GM18870 (cell line): ENCODE results near the gene ELOVL6.
"Not testable (repeated sequence)": the region's sequence is repeated elsewhere in the genome, so short reads cannot be mapped to it uniquely, and the experiment has no call there.

ENCODE experiments used
- ATAC-seq: cut with Tn5 transposase; IDR thresholded peaks from one replicate; pipeline ENCODE4 v1.9.1; 2021; ENCODE audit warnings: moderate library complexity; ENCODE audit not compliant: unreplicated experiment

The ELOVL6 gene

DNA sequence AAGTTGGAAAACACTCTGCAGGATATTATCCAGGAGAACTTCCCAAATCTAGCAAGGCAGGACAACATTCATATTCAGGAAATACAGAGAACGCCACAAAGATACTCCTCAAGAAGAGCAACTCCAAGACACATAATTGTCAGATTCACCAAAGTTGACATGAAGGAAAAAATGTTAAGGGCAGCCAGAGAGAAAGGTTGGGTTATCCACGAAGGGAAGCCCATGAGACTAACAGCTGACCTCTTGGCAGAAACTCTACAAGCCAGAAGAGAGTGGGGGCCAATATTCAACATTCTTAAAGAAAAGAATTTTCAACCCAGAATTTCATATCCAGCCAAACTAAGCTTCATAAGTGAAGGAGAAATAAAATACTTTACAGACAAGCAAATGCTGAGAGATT is 120.3 kb downstream of the ELOVL6 start:
- not testable (repeated sequence) for ATAC-seq

DNA sequence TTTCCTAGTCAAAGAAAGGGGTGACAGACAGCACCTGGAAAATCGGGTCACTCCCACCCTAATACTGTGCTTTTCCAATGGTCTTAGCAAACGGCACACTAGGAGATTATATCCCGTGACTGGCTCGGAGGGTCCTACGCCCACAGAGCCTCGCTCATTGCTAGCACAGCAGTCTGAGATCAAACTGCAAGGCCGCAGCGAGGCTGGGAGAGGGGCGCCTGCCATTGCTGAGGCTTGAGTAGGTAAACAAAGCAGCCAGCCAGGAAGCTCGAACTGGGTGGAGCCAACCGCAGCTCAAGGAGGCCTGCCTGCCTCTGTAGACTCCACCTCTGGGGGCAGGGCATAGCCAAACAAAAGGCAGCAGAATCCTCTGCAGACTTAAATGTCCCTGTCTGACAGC is 121.6 kb downstream of the ELOVL6 start:
- not testable (repeated sequence) for ATAC-seq

DNA sequence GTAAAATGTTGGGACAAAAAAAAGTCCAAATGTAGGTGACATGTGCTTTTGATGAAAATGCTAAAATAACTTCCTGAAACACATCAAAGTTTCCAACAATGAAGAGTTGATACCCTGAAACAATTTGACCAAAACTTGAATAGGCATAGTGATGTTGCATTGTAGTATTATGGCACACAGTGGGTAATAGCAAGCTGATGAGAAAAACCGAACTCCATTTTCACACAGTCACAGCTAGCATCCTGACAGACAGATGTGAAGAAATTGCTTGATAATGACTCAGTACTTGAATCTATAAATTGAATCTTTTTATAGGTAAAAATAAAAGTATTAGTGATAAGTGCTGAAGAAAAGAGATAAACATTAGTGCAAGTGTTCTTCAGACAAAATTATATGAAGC is 122.5 kb downstream of the ELOVL6 start:
- no peak for ATAC-seq

DNA sequence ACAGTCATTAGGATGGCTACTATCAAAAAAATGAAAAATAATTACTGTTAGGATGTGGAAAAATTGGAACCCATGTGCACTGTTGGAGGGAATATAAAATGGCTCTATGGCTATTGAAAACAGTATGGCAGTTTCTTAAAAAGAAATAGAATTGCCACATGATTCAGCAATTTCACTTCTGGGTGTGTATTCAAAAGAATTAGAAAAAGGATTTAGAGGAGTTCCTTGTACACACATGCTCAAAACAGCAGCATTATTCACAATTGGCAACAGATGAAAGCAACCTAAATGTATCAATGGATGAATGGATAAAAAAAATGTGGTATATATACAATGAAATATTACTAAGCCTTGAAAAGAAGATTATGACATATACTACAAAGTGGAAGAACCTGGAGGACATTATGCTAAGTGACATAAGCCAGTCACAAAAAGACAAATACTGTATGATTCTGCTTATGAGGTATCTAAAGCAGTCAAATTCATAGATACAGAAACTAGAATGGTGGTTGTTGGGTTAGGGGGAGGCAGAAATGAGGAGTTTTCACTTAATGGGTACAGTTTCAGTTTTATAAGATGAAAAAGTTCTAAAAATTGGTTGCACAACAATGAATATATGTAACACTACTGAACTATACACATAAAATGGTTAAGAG is 123.2 kb downstream of the ELOVL6 start:
- peak; percentile 75 for ATAC-seq

DNA sequence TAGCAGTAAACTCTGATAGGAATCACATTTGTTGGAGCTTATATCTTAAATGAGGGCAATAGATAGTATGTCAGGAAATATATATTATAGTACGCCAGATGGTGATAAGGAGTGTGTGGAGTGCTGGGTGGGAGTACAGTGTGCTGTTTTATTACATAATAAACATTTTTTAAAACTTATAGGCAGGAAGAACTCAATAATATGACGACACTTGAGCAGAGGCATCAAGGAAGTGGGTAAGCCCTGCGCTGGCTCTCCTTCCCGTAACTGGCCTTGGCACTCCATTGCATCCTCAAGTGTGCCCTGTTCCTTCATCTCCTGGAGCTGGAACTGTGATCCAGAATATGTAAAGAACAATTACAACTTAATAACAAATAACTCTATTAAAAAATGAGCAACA is 123.8 kb downstream of the ELOVL6 start:
- ATAC-seq, result no peak

DNA sequence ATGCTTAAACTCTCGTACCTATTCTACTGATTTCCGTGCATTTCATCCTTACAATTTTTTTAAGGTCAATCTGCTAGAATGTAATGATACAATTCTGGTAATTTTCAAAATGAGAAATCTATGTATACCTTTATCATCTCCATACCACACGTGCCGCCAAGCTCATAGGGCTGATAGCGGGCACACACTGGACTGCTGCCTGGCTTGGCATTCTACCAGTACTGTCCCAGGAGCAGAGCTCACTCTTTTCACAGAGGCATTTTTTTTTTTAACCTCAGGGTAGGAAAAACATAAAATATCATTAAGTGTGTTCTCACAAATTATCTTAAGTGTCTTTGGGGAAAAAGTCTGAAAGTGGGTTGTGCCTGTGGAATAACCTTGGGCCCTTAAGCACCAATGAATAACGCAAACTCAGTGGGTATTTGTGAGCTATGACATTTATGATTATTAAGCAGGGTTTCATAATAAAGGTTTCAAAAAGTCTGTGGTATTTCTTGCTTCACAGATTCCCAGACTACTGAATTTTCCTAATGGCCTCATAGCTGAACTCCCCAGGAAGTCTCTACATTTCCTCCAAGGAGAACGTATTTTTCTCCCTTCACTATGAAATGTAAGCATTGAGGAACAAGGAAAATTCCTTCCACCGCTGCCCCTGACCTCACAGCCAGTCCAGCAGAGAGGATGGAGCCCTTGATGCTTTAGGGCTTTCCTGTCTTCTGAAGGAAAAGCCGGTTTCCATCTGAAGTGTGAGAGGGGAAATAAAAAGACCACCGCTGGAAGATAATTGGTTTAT is 125.2 kb downstream of the ELOVL6 start:
- ATAC-seq, result no peak

DNA sequence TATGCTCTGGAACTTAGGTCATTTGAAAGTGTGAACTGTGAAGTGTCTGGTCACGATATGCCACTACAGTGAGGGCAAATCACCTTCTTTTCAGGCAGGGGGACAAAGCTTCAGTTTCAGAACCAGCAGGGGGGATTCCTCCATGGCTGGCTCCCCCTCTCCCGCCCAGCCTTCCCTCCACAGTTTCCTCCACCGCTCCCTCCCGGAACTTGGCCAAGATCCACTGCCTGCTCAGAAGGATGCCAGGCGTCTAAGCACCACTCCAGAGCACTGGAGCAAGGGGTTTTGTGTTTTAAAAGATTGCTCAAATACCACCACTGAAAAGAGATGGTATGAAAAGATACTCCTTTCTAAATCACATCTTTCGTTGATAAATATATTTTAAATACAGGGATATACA is 126.9 kb downstream of the ELOVL6 start:
- no peak for ATAC-seq

DNA sequence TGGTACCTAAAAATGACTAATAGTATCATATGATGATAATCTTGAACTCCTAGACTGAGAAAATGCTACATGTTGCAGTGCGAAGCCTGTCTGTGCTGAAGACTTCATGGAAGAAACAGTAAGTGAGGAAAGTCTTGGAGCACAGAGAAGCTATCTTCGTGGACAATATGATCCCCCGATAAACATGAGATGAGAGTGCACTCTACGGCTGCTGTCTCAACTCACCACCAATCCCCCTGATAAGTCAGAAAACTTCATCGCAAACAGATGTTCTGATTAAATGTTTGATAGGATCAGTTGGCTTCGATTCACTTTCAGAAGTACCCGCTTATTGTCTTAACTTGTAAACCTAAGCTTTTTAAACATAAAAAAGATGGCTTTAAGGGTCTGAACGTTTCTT is 130.2 kb downstream of the ELOVL6 start:
- ATAC-seq, result no peak

DNA sequence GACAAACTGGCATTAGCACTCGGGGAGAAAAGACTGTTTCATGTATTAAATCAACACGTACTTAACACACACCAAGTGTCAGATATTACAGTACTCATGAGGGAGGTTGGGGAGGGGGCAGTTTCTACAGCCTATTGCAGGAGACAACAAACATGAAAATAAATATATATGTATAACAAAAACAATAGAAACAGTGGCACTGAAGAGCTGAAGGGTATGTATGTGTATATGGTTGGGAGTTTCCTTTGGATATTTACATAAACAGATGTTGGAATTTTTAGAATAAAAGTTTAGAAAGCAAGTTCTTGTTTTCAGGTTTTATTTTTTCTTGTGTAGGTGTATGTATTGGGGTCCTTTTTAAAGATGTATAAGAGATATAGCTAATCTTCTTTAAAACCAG is 133.5 kb downstream of the ELOVL6 start:
- no peak for ATAC-seq

DNA sequence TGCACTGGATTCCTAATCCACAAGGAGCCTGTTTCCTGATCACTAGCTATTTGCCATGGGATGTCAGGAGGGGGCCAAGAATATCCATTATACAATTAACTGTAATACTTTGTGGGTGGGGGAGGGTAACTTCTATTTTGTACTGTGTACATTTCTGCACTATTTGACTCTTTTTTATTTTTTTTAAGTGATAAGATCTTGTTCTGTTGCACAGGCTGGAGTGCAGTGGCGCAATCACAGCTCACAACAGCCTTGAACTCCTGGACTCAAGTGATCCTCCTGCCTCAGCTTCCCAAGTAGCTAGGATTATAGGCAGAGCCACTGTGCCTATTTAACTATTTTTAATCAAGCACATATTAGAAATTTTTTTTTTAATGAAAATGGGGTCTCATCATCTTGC is 134.1 kb downstream of the ELOVL6 start:
- no peak for ATAC-seq

DNA sequence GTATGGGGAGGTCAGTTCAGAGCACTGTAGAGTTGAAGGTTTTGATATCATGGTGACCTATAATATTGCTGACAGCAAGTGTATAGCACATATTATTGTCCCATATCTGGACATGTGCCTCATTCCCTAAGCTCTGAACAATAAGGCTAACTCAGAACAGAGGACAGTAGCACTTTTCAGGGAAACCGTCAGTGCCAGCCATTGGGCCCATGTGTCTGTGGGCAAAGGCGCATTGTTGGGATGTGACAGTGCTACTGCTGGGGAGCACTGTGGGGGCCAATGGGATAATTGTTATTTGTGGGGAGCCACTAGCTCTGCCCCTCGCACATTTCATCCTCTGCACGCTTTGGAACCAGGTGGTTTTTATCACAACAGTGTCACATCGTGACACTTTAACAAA is 136.2 kb downstream of the ELOVL6 start:
- ATAC-seq, result no peak

DNA sequence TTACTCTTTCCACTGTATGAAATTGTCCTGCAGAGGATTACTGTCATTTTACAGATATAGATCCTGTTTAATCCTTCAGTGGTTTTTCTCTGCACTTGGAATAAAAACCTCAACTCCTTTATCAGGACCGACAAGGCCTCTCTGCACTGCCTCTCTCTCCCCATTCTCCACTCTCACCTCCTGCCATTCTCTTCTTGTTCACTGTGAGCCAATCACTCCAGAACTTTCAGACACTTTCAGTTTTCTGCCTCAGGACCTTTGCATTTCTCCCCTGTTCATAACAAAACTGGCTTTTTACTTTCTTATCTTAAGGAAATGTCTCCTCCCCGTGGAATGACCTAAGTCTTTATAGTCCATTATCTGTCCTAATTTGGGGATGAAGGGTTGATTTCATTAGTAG is 137.3 kb downstream of the ELOVL6 start:
- ATAC-seq, result no peak

DNA sequence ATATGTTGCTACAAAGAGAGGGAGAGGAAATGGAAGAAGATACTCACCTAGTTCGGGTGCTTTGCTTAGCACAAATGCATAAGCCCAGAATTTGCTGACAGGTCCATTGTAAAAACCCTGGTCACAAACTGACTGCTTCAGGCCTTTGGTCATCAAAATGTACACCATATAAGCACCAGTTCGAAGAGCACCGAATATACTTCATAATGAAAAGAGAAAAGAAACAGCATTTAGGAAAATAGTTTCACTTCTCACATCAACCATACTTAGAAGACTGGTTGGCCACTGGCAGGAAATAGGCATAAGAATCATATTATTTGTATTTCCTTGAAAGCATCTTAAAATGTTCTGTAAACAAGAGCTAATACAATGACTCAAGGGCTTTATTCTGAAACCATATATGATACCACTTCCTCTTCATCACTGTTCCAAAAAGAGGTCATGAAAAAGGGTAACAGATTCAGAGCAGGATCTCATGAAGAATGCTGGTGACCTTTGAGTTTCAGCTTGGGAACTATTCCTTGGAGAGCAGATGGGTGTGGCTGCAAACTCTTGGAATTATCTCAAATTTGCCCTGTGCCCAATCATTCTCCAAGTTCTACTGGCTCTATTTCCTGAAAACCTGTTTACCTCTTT is 138.7 kb downstream of the ELOVL6 start:
- peak; percentile 83 for ATAC-seq

DNA sequence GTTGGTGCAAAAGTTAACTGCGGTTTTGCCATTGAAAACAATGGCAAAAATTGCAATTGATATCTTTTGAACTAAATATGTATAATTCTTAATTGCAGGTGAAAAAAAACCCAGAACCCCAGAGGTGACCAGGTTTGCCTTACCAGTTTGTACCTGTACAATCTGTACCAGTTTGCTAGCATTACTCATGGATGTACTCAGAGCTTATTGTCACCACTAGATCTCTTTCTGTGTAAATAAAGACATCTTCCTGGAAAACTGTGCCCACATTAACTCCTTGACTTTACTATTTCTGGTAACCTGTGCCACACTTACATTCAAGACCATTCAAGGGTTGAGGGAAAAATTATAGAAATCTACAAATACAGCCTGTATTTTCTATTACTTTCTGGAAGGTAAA is 139.7 kb downstream of the ELOVL6 start:
- no peak for ATAC-seq

DNA sequence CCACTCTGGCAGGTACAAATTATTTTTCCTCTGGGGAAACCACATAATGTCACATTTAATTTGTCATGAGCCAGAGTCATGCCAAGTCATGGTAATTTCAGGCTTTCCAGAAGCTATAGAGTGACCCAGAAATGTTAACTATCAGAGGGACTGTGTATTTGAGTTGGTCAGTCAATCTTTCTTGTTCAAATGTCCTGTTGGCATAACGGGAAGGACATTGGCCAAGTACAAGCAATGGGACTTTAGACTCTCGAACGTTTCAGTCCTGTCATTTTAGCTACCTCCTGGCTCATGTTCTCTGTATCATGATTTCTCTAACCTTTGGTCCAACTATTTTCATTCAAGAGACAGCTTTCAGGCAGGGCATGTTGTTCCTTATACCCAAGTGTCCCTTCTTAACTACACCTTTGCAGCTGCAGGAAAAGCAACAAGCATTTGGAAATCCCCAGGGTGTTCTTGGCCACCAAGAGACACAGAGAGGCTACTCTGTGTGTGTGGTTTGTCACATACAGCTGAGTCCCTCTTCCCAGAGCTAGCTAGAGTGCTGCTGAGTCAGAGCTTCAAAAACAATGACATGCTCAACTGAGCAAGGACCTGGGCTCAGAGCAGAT is 143.2 kb downstream of the ELOVL6 start:
- ATAC-seq, result peak; percentile 79

DNA sequence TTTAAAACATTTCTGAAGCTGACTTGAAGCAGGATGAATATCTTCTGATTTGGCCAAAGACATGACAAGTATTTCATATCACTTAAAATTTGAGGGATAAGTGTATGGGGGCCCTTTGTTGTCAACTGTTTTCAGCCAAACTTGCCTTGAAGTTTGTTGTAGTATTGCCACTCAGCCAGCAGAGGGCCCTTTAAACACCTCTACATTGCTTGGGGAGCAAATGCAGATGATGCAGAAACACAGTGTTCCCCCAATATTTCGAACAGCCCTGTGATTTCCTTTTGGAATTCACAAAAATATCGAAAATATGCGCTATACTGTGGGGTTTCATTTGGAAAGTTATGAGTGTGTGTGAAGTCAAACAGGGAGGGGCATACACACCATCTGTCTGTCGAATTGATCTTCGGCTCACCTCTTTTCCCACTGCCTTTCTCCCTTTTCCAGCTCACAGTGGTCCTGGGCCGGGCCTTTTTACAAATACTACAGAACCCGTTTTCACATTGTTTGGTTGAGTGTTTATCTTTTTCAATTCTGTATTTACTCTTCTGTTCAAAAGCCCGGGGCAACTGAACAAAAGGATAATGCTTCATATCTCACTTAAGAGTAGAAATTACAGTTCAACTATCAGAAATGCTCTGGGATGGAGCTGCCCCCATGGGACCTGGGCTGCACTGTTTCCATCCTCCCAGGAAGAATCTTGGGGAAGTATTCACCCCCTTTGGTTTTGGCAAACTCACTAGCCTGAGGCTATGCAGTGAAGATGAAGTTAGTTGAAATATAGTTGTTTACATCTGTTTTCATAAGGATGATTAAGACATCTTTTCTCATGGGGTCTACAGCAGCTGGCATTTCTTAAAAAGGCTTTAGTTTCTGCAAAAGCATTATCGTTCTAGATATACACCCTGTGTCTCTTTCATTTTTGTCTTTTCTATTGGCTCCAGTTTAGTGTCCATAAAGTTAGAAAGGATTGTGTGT is 148.2 kb downstream of the ELOVL6 start:
- no peak for ATAC-seq

DNA sequence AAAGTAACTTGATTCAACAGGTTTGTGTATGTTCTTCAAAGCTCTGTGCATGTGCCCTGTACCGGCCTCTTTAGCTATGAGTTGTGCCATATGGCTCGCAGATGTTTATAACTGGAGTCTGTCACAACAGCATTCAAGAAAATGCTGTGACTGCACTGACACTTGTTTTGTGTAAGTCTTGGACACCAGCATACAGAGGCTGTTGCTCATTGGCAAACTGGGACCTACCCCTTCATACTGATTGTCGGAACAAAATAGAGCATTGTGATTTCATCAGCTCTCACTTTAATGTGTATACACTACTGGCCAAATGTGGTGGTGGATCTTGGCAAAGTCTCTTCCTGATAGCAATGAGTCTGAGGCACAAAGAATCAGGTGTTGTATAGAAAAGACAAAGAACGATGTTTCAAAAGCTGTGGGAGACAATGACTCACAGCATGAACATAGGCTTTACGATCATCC is 151.8 kb downstream of the ELOVL6 start:
- no peak for ATAC-seq

DNA sequence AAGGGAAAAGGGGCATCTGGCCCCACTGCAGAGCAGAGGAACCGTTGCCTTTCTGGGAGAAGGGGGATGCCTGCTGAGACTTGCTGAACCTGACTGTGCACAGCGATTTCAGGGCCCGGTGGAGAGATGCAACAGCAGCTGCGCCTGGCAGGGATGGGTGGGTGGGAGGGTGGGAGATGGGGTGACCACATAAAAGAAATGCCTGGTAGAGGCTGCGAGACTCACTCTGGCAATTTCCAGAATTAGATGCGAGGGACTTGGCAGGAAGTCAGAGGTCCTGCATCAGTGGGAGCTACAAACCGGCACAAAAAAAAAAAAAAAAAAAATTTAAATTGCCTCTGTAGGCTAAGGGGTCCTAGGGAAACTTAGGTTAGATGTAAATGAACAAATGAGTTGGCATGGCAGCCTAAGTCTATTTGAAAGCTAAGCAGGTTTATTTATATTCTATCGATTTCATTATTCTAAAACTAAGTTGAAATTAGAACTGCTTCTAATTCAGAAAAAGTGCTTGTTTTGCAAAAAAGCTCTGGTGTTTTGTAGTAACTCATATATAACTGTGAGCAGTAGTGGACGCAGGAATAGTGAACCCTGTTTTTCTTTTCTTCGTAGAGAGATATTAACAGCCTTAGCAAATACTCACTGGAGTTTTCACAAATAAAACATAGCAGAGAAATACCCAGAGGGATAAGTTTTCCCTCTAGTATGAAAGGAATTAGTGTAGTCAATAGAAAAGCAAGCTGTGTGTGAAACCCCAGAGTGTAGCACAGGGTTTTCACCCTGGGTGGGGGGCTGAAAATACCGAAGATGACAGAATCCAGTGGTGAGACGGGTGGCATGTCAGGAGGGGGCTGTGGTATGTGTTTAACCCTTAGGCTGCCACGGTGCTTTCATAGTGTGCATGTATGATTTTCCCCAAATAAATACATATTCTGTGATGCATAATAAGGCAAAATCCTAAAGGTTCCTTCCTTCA is 155.6 kb downstream of the ELOVL6 start:
- no peak for ATAC-seq

DNA sequence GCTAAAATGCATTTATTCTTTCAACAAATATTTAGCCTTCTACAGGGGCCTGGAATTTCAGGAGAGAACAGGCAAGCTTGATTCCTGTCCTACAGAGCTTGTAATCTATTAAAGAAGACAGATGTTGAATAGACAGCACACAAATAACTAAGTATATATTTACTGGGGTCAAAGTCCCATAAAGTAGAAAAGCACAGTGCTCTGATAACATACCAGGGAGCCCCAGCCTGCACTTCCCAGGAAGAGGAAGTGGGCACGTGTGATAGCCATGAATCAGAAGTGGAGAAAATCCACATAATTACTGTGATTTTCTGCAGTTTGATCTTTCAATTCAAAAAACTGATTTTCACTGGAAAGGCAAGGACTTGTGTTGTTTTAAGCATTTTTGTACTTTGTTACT is 156.7 kb downstream of the ELOVL6 start:
- no peak for ATAC-seq
